C4-2B (cell line): ENCODE results near the gene ARMH4.

Source experiments
- H3K27ac ChIP-seq: fragments of 450-650 bp; 2 replicates; pipeline ENCODE4 v1.5.1; 2017
- CTCF ChIP-seq: fragments of 450-650 bp; conservative IDR thresholded peaks from 2 replicates; pipeline ENCODE4 v1.5.1; 2017; ENCODE audit warnings: mild to moderate bottlenecking
- ZFX ChIP-seq: fragments of 450-650 bp; IDR thresholded peaks from 2 replicates; pipeline ENCODE4 v1.6.1; 2017

The ARMH4 gene

GRCh38 chr14:58099682-58100081 lies 52.3 kb downstream of the ARMH4 start:
- TF ChIP-seq ZFX (no peak), CTCF (no peak)
- H3K27ac ChIP-seq, result no peak overlapping the region

DNA sequence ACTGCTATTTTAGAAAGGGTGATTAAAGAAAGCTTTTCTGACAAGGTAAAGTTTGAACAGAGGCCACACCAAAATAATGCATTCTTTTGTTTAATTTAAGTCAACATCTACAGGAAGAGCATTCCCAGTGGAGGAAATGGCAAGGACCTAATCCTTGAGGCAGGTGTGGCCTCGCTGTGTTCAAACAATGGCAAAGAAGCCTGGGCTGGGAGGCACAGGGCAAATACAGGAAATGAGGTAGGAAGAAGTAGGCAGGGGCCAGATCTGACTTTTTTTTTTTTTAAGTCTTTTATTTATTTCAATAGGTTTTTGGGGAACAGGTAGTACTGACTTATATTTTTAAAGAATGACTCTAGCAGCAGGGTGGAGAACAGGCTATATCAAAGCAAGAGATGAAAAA lies 53.5 kb downstream of the ARMH4 start:
- TF ChIP-seq CTCF (no peak), ZFX (no peak)
- no peak overlapping the region for H3K27ac ChIP-seq

- H3K27ac ChIP-seq, result no peak overlapping the region
- no peak for TF ChIP-seq ZFX
- no peak for TF ChIP-seq CTCF
These were observed 55.3 kb downstream of the ARMH4 start for GRCh38 chr14:58096731-58097130.

- H3K27ac ChIP-seq, result no peak overlapping the region
- no peak for TF ChIP-seq ZFX
- no peak for TF ChIP-seq CTCF
These were observed 60.0 kb downstream of the ARMH4 start for GRCh38 chr14:58091883-58092630.

GRCh38 chr14:58089612-58090011 lies 62.4 kb downstream of the ARMH4 start:
- TF ChIP-seq ZFX (no peak), CTCF (no peak)
- no peak overlapping the region for H3K27ac ChIP-seq

DNA sequence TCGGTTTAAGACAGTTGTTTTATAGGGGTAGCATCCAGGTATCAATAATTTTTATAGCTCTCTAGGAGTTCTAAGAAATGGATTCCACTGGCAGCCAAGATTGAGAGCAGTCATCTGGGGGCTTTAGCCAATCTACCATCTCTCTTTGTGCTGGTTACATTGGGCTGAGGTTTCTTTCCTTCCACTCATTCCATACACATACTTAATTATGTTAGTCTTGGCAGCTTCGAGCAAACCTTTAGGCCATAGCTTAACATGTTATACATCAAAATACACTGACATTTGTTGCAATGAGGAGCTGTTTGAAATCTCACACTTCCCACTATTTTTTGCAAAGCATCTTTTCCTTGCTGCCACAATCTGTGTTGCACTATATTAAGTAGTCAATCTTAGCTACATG lies 63.1 kb downstream of the ARMH4 start:
- TF ChIP-seq ZFX, result no peak
- TF ChIP-seq CTCF, result no peak
- H3K27ac ChIP-seq, result no peak overlapping the region

DNA sequence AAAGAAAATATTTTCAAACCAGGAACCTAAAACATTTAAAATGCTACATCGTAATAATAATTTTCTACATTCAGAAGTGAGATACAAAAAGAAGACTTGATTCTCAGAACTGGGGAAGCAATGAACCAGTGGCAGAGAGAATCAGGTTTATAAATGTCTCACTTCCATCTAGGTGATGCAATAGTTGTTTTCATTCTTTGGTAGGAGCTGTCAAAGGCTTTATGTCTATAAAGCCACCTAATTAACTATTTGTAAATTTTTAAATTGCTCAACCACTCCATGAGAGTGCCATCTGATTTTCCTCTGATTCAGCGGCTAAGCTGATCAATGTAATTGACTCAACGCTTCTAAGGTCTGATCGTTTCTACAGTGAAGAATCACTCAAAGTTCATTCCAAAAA lies 66.1 kb downstream of the ARMH4 start:
- no peak overlapping the region for H3K27ac ChIP-seq
- TF ChIP-seq CTCF (no peak), ZFX (no peak)
